Breast epithelium (tissue), 4 donors: ENCODE measurements around the gene MLYCD. TPM values are rescaled to one million over a fixed set of nuclear protein-coding genes. Genes with fewer than 3 reads are reported as not detected.

Experiments
- DNase-seq, 2 donors: peaks; one replicate each; pipeline ENCODE4 v3.0.0-alpha.2; 2019; ENCODE audit warnings: low spot score in 2 of 2
- H3K27ac ChIP-seq, 2 donors: fragments of 200-600 bp; sonication (generic) in 1 of 2; one replicate each; pipeline ENCODE4 v1.5.1; 2016 to 2019; ENCODE audit warnings: mild to moderate bottlenecking in 1 of 2
- H3K27me3 ChIP-seq, 2 donors: fragments of 200-600 bp; sonication (generic) in 1 of 2; one replicate each; pipeline versions ENCODE4 v1.5.1 to v1.6.0; 2017 to 2019; ENCODE audit warnings: control low read depth in 1 of 2, mild to moderate bottlenecking in 1 of 2
- H3K36me3 ChIP-seq: fragments of 200-600 bp; one replicate; pipeline ENCODE4 v1.5.1; 2019
- H3K4me1 ChIP-seq, 2 donors: fragments of 200-600 bp; sonication (generic); one replicate each; pipeline ENCODE4 v1.5.1; 2016 to 2019; ENCODE audit warnings: control low read depth in 1 of 2
- H3K4me3 ChIP-seq, 3 donors: fragments of 200-600 bp; sonication (generic); 1 replicate in 2 of 3; 2 replicates in 1 of 3; pipeline ENCODE4 v1.5.1; 2016 to 2019; ENCODE audit warnings: mild to moderate bottlenecking in 3 of 3, moderate library complexity in 2 of 3
- H3K9me3 ChIP-seq, 2 donors: fragments of 200-600 bp; sonication (generic) in 1 of 2; one replicate each; pipeline ENCODE4 v1.5.1; 2016 to 2019; ENCODE audit warnings: control low read depth in 1 of 2
- POLR2A ChIP-seq: fragments of 450-650 bp; IDR thresholded peaks from one replicate; pipeline ENCODE4 v1.6.1; 2016; ENCODE audit warnings: antibody characterized with exemption, mild to moderate bottlenecking, moderate library complexity
- POLR2AphosphoS5 ChIP-seq, 3 donors: sonication (generic); formaldehyde crosslinking; IDR thresholded peaks; one replicate each; pipeline ENCODE4 v1.6.1; 2017; ENCODE audit warnings: antibody characterized with exemption in 3 of 3
- intact Hi-C: fragments of 100-400 bp; cut with DNase I; formaldehyde crosslinking; loops from one replicate; pipeline ENCODE4 v1.15.1; 2023; ENCODE audit warnings: low total_unique reads
- total RNA-seq, 3 donors: library from RNA; depleted of rRNA; stranded (reverse); fragments of >200 nt; gene quantifications; one replicate each; pipeline ENCODE4 v1.1.0, GENCODE V29; 2016
- TF ChIP-seq, protein P1 (sequence below), 3 donors: fragments of 450-650 bp; IDR thresholded peaks; one replicate each; pipeline ENCODE4 v1.5.1; 2016 to 2017; ENCODE audit warnings: antibody characterized with exemption in 3 of 3, mild to moderate bottlenecking in 3 of 3, moderate library complexity in 3 of 3

Gene MLYCD
- total RNA-seq, 3 donors from 2014 or later: 9.5 to 17.0 (median 12.1) TPM

DNA sequence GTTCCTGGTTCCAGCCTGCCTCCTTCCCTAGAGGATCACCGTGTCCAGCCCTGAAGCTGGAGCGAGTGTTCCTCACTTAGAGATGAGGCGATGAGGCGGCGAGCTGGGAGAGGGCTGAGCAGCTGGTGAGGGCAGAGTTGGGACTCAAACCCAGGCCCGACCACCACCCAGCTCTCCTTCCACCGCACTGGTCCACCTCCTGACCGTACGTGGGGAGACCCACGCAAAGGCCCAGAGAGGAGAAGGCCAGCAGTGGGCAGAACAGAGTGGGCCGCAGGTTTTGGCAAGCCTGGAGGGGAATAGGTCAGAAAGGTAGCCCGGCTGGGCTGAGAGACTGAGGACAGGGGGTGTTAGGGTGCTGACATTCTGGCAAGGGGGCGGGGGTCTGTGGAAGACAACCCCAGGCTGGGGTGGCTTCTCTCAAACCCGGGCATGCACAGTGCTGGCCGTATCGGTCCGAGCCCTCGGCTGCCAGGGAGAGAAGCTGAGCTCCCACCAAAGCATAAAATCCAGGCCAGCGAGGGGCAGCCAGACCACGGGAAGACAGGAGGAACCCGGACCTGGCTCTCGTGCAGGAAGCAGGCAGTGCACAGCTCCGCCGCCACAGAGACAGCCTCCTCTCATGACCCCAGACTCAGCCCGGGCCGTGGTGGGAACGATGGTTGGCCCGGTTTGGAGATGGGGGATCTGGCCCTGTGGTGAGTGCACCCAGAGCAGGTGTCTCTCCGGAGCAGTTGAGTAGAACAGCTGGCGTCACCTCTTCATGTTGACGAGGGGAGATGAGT is 24.9 kb downstream of the MLYCD start:
- no peaks in the 10 kb centered on the region for H3K9me3 ChIP-seq
- H3K27ac ChIP-seq: no peak overlapping the region
- intact Hi-C loops: no loop called here
- TF ChIP-seq, protein P1, sequence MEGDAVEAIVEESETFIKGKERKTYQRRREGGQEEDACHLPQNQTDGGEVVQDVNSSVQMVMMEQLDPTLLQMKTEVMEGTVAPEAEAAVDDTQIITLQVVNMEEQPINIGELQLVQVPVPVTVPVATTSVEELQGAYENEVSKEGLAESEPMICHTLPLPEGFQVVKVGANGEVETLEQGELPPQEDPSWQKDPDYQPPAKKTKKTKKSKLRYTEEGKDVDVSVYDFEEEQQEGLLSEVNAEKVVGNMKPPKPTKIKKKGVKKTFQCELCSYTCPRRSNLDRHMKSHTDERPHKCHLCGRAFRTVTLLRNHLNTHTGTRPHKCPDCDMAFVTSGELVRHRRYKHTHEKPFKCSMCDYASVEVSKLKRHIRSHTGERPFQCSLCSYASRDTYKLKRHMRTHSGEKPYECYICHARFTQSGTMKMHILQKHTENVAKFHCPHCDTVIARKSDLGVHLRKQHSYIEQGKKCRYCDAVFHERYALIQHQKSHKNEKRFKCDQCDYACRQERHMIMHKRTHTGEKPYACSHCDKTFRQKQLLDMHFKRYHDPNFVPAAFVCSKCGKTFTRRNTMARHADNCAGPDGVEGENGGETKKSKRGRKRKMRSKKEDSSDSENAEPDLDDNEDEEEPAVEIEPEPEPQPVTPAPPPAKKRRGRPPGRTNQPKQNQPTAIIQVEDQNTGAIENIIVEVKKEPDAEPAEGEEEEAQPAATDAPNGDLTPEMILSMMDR (IDR thresholded peaks at IDR 0.05): no peak
- TF ChIP-seq POLR2A: no peak
- no peak for TF ChIP-seq POLR2AphosphoS5 (IDR thresholded peaks at IDR 0.05)
- no peaks in the 10 kb centered on the region for H3K27me3 ChIP-seq
- no peaks in the 10 kb centered on the region for H3K4me1 ChIP-seq
- DNase-seq: no peak
- H3K4me3 ChIP-seq: no peak overlapping the region
- peaks cover 3% of the 10 kb centered on the region for H3K36me3 ChIP-seq

GRCh38 chr16:83924686-83925085 is 25.8 kb downstream of the MLYCD start:
- intact Hi-C loops: no loop called here

GRCh38 chr16:83925095-83925905 is 26.4 kb downstream of the MLYCD start:
- Histone ChIP-seq H3K27ac (no peak overlapping the region), H3K36me3 (no peaks in the 10 kb centered on the region), H3K4me3 (no peak overlapping the region), H3K27me3 (no peaks in the 10 kb centered on the region), H3K4me1 (no peaks in the 10 kb centered on the region), H3K9me3 (no peaks in the 10 kb centered on the region)
- TF ChIP-seq POLR2A: no peak
- TF ChIP-seq POLR2AphosphoS5 (IDR thresholded peaks at IDR 0.05): no peak
- TF ChIP-seq, protein P1 (IDR thresholded peaks at IDR 0.05): no peak
- intact Hi-C loops: no loop called here
- no peak for DNase-seq

More at GRCh38 chr16:83924686-83925085, 25.8 kb downstream of the MLYCD start:
- Histone ChIP-seq H3K27ac (no peak overlapping the region), H3K4me1 (no peaks in the 10 kb centered on the region), H3K27me3 (no peaks in the 10 kb centered on the region), H3K4me3 (no peak overlapping the region), H3K36me3 (no peaks in the 10 kb centered on the region), H3K9me3 (no peaks in the 10 kb centered on the region)
- DNase-seq: no peak
- TF ChIP-seq, protein P1 (IDR thresholded peaks at IDR 0.05): no peak
- TF ChIP-seq POLR2AphosphoS5 (IDR thresholded peaks at IDR 0.05) (no peak), POLR2A (no peak)

GRCh38 chr16:83925957-83926725 is 27.2 kb downstream of the MLYCD start:
- Histone ChIP-seq H3K27ac (peak overlapping the region; percentile 39 to 85), H3K4me3 (peak overlapping the region in 2 of 3 donors; percentile 46 to 47), H3K27me3 (no peaks in the 10 kb centered on the region), H3K4me1 (no peaks in the 10 kb centered on the region), H3K36me3 (no peaks in the 10 kb centered on the region), H3K9me3 (no peaks in the 10 kb centered on the region)
- intact Hi-C loops: no loop called here
- TF ChIP-seq, protein P1 (IDR thresholded peaks at IDR 0.05): no peak
- no peak for TF ChIP-seq POLR2A
- no peak for TF ChIP-seq POLR2AphosphoS5 (IDR thresholded peaks at IDR 0.05)
- DNase-seq: no peak
